NCI-H1930 (cell line): ENCODE results near the gene DES.

Experiments
- DNase-seq, 2 experiments: peaks; one replicate each; lab custom pipeline; 2025; lab: John Stamatoyannopoulos, UW

Gene DES

GRCh38 chr2:219453671-219454590 is 35.8 kb downstream of the DES start:
- DNase-seq = no peak

GRCh38 chr2:219455581-219455980 is 37.4 kb downstream of the DES start:
- no peak for DNase-seq

GRCh38 chr2:219457784-219458369 is 39.7 kb downstream of the DES start:
- no peak for DNase-seq

GRCh38 chr2:219458996-219459395 is 40.8 kb downstream of the DES start:
- no peak for DNase-seq

GRCh38 chr2:219459460-219460311 is 41.5 kb downstream of the DES start:
- no peak for DNase-seq

- no peak for DNase-seq
Measured at GRCh38 chr2:219460424-219460926, 42.3 kb downstream of the DES start.

GRCh38 chr2:219461047-219461514 is 42.9 kb downstream of the DES start:
- no peak for DNase-seq

GRCh38 chr2:219461669-219462068 is 43.5 kb downstream of the DES start:
- no peak for DNase-seq

GRCh38 chr2:219462349-219462748 is 44.2 kb downstream of the DES start:
- no peak for DNase-seq

- no peak for DNase-seq
Measured at GRCh38 chr2:219464286-219465032, 46.3 kb downstream of the DES start.

- DNase-seq = no peak
Measured at GRCh38 chr2:219465659-219466561, 47.7 kb downstream of the DES start.

- no peak for DNase-seq
Measured at GRCh38 chr2:219466816-219467735, 48.9 kb downstream of the DES start.

- DNase-seq = no peak
Measured at GRCh38 chr2:219467736-219468075, 49.5 kb downstream of the DES start.

GRCh38 chr2:219468410-219469185 is 50.4 kb downstream of the DES start:
- DNase-seq = no peak

GRCh38 chr2:219469186-219469724 is 51.1 kb downstream of the DES start:
- DNase-seq = no peak

- no peak for DNase-seq
Measured at GRCh38 chr2:219470429-219470828, 52.3 kb downstream of the DES start.

GRCh38 chr2:219471476-219472371 is 53.5 kb downstream of the DES start:
- no peak for DNase-seq
